CD4-positive, alpha-beta T cell treated with Interleukin-17A for 1 hour (primary cell): Measurements from ENCODE around the gene RPLP1.
"Not testable (repeated sequence)": the region's sequence is repeated elsewhere in the genome, so short reads cannot be mapped to it uniquely, and the experiment has no call there.

Source experiments
- DNase-seq: peaks from one replicate; pipeline ENCODE4 v3.0.0-alpha.2; 2020

RPLP1 gene

DNA sequence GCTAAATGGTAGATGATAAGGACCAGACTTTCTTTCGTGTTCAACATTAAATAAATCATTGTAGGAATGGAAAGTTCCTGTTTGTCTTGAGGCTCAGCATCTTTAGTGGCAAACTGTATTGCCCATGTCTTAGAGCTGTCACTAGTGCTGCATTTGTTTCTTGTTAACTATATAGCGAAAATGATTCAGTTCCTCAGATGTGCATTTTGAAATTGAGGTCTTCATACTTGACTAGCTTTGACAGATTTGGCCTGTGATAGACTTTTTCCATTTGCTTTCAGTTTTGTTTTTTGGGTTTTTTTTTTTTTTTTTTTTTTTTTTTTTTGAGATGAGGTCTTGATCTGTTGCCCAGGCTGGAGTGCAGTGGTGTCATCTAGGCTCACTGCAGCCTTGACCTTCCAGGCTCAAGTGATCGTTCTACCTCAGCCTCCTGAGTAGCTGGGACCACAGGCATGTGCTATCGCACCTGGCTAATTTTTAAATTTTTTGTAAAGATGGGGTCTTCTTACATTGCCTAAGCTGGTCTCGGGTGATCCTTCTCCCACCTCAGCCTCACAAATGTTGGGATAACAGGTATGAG is 9.5 kb upstream of the RPLP1 start:
- DNase-seq = peak; percentile 24

DNA sequence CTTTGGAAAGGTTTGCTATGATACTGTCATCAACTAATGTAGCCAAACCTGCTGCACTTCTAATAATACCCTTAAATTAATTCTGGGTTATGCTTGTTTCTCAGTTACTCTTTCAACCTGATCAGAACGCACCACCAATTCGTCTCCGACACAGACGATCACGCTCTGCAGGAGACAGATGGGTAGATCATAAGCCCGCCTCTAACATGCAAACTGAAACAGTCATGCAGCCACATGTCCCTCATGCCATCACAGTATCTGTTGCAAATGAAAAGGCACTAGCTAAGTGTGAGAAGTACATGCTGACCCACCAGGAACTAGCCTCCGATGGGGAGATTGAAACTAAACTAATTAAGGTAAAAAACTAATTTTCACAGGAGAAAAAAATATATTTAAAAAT is 7.9 kb upstream of the RPLP1 start:
- no peak for DNase-seq

DNA sequence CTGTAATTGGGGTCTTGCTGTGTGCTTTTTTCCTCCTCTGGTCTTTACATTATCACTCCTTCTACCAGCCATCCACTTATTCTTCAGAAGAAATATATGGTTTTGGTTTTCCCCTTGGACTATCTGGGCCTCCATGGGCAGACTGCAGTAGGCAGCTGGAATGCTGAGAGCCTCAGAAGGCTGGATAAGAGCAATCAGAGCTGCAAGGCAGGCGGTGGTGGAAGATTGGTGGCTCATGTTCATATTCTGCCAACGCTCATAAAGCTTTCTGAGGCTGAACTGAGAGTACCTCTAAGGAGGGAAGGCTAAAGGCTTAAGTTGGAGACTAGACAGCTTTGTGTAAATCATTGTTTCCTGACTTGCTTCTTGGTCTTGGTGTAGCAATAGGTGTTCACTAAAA is 5.7 kb upstream of the RPLP1 start:
- DNase-seq = no peak

DNA sequence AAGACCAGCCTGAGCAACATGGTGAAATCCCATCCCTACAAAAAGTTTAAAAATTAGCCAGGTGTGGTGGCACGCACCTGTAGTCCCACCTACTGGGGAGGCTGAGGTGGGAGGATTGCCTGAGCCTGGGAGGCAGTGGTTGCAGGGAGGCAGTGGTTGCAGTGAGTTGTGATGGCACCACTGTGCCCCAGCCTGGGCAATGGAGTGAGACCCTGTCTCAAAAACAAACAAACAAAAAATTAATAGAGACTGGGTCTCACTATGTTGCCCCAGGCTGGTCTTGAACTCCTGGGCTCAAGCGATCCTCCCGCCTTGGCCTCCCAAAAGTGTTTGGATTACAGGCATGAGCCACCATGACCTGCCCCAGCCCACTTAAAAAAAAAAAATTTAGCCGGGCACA is 2.4 kb upstream of the RPLP1 start:
- not testable (repeated sequence) for DNase-seq

GRCh38 chr15:69450968-69451695 is 1.5 kb upstream of the RPLP1 start:
- DNase-seq = no peak

DNA sequence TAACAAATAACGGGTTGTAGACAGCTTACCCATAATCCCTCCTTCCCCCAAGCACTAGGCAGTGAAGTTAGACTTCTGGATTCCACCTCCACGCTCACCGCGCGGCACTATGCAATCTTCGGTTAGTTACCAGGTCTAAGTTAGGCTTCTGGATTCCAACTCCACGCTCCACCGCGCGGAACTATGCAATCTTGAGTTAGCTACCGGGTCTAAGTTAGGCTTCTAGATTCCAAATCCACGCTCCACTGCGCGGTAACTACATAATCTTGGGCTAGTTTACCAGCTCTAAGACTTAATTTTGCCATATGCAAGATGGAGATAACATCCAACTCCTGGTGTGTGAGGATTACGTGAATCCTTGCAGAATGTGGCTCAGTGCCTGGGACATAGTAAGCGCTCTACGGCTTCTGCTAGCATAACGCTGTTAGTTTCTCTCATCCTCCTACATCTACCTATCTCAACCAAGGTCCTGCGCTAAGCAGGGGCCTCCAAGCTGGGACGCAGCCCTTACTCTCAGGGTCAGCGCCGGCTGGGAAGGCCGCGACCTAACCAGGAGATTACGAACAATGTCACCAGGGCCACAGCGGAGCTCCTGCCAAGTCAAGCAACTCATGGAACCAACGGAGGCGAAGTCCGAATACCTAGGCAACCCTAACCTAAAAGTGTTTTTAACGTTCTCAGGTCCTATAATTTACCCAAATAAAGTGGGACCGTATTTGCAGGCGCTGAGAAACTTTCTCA is 497 bp upstream of the RPLP1 start:
- peak; percentile 29 for DNase-seq

- no peak for DNase-seq
These were observed 2.3 kb downstream of the RPLP1 start for GRCh38 chr15:69454953-69455352.

DNA sequence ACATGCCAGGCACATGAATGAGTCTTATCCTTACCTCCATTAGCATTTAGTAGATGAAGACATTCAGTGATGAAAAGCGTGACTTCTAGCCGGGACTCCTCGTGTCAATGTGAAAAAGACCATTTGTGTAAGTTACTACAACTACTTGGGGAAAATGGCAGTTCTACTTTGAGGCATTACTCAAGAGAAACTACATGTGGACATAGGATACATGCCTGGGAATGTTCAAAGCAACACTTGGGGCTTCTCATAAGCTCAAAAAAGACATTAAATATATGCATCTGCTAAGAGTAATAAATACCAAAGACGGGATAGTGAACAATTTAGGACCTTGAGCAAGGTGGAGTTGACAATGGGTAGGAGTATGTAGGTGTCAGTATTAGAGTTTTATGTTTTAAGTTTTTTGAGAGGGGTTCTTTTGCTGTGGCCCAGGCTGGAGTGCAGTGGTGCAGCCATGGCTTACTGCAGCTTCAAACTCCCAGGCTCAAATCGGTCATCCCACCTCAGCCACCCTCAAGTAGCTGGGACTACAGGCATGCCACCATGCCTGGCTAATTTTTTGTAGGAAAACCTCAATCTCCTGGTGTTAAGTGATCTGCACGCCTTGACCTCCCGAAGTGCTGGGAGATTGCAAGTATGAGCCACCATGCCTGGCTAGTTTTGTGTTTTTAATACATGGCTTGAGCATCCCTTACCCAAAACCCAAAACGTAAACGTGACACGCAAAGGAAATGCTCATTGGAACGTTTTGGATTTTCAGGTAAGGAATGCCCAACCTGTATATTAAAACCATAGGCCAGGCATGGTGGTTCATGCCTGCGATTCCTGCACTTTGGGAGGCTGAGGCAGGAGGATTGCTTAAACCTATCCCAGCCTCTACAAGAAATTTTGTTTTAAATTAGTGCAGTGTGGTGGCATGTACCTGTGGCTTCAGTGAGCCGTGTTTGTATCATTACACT is 3.9 kb downstream of the RPLP1 start:
- DNase-seq = no peak

DNA sequence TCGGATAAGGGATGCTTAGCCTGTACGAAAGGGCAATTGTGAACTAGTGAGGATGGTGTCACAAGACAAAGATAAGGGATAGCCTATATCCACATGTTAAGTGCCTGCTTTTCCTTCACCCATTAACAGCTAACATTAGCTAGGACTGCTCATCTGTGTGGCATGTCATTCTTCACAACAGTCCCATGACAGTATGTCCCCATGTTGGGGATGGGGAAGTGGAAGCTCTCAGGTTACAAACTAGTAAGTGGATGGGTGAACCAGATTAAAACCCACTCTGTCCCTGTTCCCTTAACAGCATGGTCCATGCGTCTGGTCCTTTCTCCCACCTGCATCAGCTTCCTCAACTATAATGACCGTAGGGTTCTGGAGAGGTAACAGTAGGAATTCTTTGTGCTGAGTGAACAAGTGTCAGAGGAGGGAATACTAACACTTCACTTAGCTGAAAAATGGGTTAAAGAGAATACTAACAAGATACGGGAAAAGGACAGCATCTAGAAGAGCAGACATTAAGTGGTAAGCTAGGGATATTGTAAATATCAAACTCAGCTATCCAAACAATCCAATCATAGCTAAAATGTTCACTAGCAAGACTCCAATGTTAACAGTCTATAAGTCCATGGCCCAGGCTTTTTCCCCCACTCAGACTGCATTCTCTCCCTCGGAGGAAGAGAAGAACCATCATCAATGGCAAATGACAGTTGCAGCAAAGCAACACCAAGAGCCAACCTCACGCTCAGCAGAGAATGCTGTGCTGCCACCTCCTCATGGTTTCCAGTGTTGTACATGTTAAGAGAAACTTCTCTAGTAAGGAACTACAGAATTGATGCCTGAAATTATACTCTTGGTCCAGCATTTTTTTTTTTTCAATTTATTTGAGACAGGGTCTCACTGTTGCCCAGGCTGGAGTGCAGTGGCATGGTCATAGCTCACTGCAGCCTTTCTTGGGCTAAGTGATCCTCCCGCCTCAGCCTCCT is 5.0 kb downstream of the RPLP1 start:
- peak; percentile 15 for DNase-seq

- DNase-seq = no peak
These were observed 6.4 kb downstream of the RPLP1 start for GRCh38 chr15:69459066-69459465.

DNA sequence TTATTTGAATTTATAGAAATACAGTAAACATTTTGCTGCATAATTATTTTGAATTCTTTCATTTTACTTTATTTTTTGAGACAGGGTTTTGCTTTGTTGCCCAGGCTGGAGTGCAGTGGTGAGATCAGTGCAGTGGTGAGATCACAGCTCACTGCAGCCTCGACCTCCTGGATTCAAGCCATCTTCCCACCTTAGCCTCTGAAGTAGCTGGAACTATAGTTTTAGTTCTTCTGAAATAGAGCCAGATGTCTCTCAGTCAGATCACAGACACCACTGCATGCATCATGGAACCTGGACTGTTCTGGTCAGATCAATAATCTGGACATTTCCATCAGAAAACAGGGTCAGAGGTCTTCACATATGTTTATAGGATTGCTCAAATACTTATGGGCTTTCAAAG is 7.9 kb downstream of the RPLP1 start:
- no peak for DNase-seq

GRCh38 chr15:69462030-69462492 is 9.4 kb downstream of the RPLP1 start:
- DNase-seq = no peak

DNA sequence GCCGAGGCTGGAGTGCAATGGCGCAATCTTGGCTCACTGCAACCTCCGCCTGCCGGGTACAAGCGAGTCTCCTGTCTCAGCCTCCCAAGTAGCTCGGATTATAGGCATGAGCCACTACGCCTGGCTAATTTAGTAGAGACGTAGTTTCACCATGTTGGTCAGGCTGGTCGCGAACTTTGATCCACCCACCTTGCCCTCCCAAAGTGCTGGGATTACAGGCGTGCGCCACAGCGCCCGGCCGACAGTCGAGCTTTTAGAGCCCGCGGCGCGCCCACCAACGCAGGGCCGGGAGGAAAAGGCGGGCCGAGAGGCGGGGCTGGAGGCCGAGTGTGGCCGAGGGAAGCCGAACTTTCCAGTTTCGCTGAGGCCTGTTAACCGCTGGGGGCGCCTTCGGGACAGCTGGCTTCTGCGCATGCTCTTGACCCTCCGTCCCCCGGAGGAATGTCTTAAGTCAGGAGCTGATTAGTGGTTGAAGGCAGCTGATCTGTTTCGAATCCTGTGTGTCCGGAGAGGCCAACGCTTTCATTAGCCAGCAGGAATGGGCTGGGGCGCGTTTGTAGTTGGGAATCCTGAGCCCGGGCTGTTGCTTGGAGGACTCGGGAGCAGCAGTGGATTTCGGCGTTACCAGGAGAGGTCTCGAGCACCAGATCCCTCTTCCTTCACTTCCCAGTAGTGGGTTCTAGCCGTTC is 10.0 kb downstream of the RPLP1 start:
- DNase-seq = peak; percentile 95

- DNase-seq = no peak
These were observed 10.7 kb downstream of the RPLP1 start for GRCh38 chr15:69463182-69463756.

DNA sequence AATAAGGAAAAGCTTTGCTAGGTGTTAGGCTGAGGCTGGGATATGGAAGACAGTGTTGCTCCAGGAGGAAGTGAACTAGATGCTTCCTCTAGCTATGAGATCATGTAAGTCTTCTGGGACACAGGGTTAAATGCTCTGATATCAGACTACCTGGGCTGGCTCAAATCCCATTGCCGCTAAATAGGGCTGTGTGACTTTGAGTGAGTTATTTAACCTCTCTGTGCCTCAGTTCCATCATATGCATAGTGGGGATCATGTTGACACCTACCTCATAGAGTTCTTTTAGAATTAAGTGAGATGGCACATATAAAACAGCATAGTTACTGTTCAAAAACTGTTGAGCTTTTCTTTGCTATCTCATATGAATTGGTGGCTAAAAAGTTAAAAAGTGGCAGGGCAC is 12.6 kb downstream of the RPLP1 start:
- no peak for DNase-seq

GRCh38 chr15:69466733-69467132 is 14.1 kb downstream of the RPLP1 start:
- no peak for DNase-seq

- DNase-seq = no peak
These were observed 15.0 kb downstream of the RPLP1 start for GRCh38 chr15:69467636-69468035.

DNA sequence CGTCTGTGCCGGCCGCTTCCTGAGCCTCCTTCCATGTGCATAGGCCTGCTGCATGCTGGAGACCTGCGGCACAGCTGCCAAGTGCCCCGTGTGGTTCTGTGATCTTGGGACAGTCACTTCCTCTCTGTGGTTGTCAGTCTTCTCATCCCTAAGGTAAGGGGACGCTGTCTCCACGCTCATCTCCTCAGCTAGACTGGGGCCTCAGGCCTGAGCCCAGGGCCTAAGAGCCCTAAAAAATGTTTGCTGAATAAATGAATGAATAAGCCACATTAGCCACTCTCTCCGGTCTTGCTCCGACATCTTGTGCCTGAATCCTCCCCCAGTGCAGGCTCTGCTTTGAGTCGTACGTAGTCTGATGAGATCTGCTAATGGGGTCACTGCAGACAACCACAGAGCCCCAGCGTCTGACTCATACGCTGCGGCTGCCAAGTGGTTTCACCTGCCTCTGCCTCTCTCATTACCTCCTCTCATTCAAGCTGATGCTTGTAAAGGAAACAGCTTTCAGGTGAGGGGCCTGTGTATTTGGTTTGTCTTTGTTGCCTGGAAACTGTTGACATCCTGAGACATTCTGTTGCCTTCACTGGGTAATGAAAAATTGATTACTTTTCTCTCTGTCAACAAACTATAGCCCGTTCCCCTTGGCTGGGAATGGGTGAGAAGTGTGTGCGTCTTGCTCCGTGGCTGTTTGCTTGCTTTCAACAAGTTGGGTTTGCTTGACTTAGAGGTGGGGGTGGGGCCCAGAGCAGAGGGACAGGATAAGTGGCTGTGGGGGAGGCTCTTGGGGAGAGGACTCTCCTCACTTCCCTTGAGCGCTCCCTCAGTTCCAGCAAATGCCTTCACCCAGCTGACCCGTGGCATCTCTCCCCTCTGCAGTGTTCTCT is 15.9 kb downstream of the RPLP1 start:
- peak; percentile 93 for DNase-seq

GRCh38 chr15:69469467-69470201 is 17.0 kb downstream of the RPLP1 start:
- no peak for DNase-seq
